Frontal cortex (tissue), 4 donors: ENCODE results near the gene JCAD. TPM values are rescaled to one million over a fixed set of nuclear protein-coding genes. Genes with fewer than 3 reads are reported as not detected.
A peak's percentile ranks its signal among the peaks of the same experiment; 100 is the strongest.

ENCODE experiments used
- DNase-seq, 2 donors: peaks; one replicate each; pipeline ENCODE4 v3.0.0; 2012; ENCODE audit warnings: low spot score in 2 of 2
- FAIRE-seq: peaks from 2 replicates; lab custom pipeline; 2012; peaks lifted over from hg19 to GRCh38; lab: Jason Lieb, UNC
- total RNA-seq: library from RNA; depleted of rRNA; stranded (reverse); fragments of >200 nt; gene quantifications from one replicate; pipeline ENCODE4 v1.2.3, GENCODE V29; 2014
- donor health status: control.
- donor health status: control.
- donor health status: control.

JCAD gene
- total RNA-seq, 1 donor from 2014 or later, result 10.2 TPM

GRCh38 chr10:30074090-30074489, 14.7 kb upstream of the JCAD start:
- DNase-seq (no peak), FAIRE-seq (no peak)

- DNase-seq, result no peak
Measured at GRCh38 chr10:30073767-30074060, 14.3 kb upstream of the JCAD start.

DNA sequence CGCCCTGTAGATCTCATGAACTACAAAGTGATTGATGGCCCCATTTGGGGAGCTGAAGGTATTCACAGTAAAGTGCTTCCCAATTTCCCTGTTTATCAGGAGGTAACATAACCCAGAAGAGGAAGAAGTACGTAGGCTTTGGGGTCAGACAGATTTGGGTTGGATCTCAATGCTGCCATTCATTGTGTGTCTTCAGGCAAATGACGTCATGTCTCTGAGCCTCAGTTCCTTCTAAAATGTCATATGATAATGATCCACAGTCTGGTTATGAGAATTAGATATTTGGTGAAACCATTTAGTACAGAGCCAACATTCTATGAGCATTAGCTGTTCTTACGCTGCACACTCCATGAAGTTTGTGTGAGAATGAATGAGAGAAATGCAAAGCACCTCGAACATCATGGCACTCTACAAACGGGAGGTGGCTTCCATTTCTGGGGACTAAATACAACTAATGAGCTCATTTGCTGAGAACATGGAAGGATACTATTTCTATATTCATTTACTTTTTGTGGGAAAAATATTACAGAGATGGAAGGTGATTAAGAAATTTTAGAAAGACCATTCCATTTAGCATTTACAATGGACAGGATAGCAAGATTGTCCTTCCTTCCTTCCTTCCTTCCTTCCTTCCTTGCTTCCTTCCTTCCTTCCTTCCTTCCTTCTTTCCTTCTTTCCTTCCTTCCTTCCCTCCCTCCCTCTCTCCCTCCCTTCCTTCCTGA, 13.8 kb upstream of the JCAD start:
- no peak for DNase-seq
- FAIRE-seq, result no peak

More at GRCh38 chr10:30073767-30074060, 14.3 kb upstream of the JCAD start:
- FAIRE-seq, result no peak

- DNase-seq (no peak), FAIRE-seq (no peak)
Measured at GRCh38 chr10:30072068-30072467, 12.7 kb upstream of the JCAD start.

DNA sequence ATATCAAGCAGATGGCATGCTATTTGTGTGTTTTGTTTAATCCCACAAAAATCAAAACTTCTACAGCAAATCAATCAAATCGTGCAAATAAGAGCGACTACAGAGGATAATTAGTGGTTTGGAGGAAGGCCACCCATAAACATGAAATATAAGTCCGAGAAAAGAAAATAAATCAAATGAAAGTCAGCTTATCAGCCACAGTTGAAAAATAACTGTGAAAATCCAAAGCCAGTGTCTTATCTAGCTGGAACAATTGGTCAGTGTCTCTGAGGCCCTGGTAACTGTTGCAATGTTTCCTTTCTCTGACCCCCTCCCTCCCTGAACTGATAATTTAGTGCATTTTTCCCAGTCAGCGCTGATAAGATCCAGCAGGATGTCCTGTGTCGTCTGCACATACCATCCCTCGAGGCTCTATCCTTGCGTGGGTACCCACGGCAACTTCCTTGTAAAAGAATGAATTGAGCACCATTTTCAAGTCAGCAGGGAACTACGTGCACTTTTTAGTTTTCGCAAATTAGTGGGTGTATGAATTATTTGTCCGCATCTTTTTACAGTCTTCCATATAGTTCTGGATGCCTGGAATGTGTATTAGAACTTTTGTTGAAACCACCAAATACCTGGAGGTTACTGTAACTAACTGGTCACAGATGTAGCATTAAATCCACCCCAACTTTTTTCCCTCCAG, 10.8 kb upstream of the JCAD start:
- no peak for FAIRE-seq
- no peak for DNase-seq

DNA sequence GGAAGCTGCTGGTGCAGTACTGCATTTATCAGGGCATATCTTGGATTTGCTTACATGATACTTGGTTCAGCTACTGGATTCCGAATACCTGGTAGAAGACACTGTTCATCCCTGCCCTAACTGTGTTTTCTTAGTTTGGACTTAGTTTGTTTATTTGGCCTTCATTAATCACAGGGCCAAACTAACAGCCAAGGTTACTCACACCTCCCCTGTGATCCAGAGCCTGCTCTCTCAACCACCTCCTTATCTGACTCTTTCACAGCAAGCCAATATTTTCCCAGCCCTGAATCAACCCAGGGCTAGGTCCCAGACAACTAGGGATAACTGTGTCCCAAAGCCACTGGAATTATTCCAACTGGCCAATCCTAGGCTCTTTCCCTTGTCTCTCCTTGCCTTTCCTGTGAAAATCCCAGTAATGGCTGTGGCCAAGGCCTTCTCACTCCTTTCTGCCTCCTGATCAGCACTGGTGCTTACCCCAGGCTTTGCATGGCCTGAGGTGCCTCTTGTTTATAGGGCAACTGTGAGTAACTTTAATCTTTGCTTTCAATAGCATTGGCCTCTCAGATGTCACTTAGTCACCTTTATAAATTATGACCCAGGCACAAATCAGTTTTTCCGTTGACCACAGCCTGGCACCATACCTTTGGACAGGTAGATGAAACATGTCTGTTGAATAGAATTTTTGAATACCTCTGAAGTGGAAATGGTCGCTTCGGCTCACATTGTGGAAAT, 9.3 kb upstream of the JCAD start:
- FAIRE-seq, result no peak
- DNase-seq, result no peak

DNA sequence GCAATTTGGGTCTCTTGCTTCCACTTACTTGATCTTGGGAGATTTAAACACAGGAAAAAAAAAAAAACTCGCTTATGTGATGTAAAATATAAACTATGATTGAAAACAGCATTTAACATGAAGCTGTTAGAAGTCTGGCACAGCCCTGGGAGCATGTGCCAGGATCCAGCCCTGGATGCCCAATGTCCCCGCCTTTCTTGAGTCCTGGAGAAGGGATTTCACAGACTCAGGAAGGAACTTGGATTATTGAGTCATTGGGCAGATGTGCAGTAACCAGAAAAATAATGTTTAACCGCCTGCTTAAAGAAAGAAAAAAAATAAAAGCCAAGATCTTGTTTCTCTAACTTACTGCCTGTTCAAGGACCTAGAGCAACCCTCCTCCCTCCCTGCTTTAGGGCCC, 3.7 kb upstream of the JCAD start:
- FAIRE-seq, result no peak

GRCh38 chr10:30062582-30062981, 3.2 kb upstream of the JCAD start:
- no peak for DNase-seq
- FAIRE-seq, result no peak

More for the DNA sequence above, 3.7 kb upstream of the JCAD start:
- DNase-seq, result no peak

GRCh38 chr10:30062090-30062489, 2.7 kb upstream of the JCAD start:
- DNase-seq (no peak), FAIRE-seq (no peak)

GRCh38 chr10:30058570-30059132, 735 bp downstream of the JCAD start:
- no peak for FAIRE-seq

GRCh38 chr10:30057894-30058556, 1.4 kb downstream of the JCAD start:
- DNase-seq, result no peak
- FAIRE-seq, result no peak

More at GRCh38 chr10:30058570-30059132, 735 bp downstream of the JCAD start:
- no peak for DNase-seq

DNA sequence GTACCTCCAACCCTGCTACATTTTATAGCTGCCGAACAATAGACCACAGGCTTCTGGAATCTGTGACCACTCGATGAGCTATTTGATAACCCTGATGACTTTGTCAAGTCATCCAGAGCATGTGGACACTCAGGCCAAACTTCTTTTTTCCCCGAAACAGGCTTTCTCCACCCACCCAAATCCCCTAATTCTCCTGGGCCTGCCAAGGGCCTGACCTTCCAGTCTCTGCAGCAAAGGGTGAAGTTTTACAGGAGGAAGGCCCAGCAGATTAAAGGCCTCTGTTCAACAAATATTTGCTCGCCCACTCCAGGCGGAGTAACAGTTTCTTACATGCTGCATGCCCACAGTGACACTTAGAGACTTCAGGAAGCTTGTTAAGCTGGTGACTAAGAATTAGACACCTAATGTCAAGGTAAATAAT, 2.0 kb downstream of the JCAD start:
- DNase-seq (no peak), FAIRE-seq (no peak)

GRCh38 chr10:30056767-30057355, 2.5 kb downstream of the JCAD start:
- FAIRE-seq (no peak), DNase-seq (no peak)

- FAIRE-seq (peak; percentile 3), DNase-seq (no peak)
Measured at GRCh38 chr10:30056281-30056680, 3.1 kb downstream of the JCAD start.

DNA sequence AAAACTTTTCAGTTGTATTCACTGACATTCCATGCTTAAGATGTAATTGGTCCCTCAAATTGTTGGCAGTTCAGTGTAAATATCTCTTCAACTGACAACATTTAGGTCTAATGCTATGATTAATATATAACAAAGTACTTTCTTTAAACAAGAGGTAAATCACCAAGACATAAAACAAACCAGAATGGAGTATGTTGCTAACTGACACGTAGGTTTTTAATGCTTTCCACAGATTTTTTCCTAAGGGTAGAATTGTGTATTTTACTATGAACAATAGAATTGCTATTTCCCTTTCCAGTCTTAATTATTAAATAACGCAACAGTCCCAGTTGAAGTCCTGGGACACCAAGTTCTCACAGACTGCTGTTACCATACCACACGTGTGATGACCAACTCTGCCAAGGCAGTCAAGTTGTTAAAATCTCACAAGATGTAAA, 4.1 kb downstream of the JCAD start:
- FAIRE-seq (no peak), DNase-seq (no peak)

GRCh38 chr10:30052062-30052461, 7.3 kb downstream of the JCAD start:
- no peak for FAIRE-seq

GRCh38 chr10:30051220-30051619, 8.2 kb downstream of the JCAD start:
- no peak for FAIRE-seq
- DNase-seq, result no peak

More at GRCh38 chr10:30052062-30052461, 7.3 kb downstream of the JCAD start:
- no peak for DNase-seq

- DNase-seq (no peak), FAIRE-seq (no peak)
Measured at GRCh38 chr10:30050411-30050810, 9.0 kb downstream of the JCAD start.

- DNase-seq (no peak), FAIRE-seq (no peak)
Measured at GRCh38 chr10:30048768-30049517, 10.4 kb downstream of the JCAD start.
